ENCODE data around the gene AZI2.

Gene AZI2

DNA sequence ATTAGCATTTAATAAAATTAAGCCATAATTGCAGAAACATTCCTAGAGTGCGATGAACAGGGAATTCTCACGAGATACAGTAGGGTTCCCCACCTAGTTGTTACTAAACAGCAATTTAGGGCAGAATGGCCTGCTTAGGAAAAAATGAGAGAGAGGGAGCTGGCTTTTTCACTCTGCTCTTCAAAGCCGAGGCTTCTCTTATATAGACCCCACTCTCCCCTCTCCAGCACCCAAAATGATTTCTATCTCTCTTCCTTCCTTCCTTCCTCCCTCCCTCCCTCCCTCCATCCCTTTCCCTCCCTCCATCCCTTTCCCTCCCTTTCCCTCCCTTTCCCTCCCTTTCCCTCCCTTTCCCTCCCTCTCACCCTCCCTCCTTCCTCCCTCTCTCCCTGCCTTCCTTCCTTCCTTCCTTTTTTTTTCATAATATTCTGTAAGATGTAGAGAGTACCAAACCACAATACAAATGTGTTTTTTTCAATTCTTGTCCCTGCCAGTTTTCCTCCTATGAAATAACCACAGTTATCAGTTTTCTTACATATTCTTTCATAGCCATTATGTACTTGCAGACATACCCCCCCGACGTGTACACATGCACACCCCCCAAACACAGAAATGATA is 48.2 kb downstream of the AZI2 start:
- no peak for FAIRE-seq

DNA sequence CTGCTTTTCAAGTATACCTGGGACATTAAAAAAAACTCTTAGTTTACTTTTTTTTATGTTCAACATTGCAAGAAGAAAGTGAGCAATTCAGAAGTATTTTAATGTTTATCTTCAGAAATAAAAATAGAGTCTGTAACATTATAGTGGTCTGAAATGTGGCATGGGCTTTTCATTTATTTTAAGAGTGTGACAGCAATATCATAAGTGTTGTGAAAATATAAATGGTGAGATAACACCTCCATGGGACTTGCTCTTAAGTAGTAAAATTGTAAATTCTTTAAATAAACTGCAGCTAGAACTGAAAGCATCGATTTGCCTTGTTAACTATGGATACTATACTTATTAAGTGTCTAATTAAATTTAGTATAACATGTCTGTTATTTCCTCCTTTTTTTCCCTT is 48.9 kb downstream of the AZI2 start:
- peak; percentile 73 for FAIRE-seq

DNA sequence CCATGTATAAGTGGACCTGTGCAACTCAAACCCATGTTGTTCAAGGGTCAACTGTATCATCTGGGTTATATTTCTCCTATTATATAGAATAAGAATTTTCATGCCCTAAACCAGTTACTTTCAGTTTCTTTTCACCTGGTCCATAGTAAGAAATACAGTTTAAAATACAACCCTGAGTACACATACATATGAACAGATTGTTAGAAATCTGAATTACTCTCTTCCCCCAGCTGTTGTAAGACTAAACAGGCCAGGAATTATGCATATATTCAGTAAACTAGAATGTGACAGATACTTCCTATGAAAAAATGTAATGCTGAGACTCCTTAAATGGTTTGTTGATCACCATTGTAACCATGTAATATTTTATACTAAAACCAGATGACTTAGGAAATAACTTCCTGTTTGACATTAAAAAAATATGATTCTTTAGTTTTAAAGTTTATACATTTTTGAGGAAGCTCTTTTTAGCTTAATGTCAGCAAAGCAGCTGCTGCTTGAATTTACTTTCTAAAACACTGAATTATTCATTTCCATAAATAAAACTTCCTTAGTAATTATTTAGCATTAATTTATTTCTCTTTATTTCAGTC is 52.6 kb downstream of the AZI2 start:
- peak; percentile 27 for FAIRE-seq

DNA sequence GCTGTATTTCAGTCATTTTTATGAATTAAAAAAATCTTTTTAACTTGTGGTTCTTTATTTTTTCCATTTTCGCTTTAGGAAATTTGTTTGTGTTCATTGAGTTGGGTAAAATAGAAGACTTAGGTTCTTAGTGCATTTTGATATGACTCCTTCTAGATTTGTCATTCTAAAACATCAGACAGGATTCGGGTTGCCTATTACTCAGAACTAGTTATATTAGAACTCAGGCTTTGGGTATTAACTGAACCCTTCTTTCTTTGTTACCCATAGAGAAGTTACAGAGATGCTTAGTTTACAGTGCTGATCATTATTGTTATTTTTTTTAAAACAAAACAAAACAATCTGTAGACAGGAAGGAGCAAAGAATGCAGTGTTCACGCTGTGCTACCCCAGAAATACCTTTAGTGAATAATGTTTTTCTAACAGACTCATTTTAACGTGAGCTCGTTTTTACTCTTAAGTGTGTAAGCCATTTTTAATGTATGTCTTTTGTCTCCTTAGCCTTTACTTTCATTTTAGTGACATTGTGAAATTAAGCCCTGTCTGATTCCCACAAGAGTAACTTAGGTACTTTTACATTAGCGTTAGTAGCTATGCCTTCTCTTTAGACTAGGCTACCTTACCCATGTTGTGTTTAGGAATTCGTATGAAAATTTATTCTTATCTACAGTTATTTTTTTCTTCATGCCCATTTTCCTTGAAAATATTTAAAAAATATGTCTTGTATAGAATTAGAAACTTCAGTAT is 53.8 kb downstream of the AZI2 start:
- no peak for FAIRE-seq

DNA sequence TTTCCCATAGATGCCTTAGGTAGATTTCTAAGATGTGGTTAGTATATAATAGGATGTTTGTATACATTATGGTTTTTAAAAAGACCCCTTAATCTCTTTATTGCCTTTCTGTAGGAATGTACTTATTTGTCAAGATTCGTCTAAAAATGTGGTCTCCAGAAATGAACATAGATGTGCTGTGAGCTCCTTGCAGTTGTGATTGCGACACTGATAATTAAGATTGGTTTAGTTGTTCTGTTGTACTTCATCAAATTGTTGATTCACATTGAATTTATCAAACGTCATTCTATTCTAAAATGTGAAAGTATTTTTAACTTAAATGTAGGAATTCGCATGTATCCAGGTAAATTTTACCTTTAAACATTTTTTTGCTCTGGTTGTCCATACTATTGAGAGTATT is 56.0 kb downstream of the AZI2 start:
- FAIRE-seq = no peak

DNA sequence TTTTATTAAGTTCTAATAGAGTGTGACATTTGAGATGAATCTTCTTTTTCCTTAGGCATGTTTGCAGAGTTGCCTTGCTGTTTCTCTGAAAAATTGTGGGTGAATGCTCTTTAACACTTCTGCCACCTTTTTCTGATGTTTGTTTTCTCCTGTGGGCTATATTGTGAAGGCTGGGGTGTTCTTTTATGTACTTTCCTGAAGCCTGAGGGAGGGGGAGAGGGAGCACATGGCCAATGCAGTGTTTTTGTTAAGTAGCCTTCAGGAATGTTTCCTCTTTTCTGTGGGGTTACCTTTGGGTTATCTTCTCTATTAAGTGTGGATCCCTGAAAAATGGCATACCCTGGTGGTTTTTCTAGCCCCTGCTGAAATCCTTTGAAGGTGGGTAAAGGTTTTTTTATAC is 57.0 kb downstream of the AZI2 start:
- no peak for FAIRE-seq

DNA sequence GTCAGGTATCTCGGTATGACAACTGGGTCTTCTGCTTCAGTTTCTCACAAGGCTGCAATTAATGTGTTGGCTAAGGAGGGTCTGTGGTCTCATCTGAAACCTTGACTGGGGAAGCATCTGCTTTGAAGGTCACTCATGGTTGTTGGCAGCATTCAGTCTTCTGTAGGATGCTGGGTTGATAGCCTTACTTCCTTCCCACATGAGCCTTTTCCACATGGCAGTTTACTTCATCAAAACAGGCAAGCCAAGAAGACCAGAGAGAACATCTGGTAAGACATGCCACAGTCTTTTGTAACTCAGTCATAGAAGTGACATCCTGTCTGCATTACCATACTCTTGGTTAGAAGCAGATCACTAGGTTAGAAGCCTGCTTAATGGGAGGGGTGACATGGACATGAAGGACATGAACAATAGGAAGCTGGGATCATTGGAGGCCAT is 57.7 kb downstream of the AZI2 start:
- FAIRE-seq = no peak

DNA sequence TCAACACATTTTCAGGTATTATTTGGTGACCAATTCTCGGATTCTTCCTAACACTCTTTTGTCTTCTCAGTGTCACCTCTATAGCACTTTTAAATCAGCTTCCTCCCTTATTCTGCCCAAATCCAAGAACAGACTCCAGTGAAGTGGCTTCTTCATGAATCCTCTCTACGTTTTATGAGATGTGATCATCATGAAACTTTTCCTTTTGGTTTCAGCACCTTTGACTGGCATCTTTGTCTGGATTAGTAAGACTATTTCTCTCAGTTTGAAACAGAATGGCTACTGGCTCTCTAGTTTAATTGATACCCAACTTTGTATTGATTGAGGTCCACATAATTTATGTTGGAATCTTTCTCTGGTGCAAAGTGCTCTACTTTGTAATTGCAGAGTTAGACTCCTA is 61.6 kb downstream of the AZI2 start:
- FAIRE-seq = no peak

DNA sequence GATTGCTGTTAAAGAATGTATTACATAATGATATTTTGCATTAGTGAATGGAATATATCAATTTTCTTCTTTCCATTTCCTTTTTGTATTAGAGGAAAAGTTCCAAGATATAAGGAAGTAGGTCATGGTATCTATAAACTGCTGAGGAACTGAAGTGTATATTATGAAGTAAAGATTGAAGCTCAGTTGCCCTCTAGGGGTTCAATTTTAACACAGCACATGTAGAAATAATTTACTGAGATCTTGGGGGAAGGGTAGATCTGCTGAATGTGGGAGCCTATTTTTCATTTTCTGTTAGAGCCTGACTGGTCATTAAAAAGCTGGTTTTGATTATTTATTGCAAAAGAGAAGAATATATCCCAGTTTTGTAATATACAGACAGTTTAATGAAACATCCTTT is 62.0 kb downstream of the AZI2 start:
- peak; percentile 98 for FAIRE-seq

DNA sequence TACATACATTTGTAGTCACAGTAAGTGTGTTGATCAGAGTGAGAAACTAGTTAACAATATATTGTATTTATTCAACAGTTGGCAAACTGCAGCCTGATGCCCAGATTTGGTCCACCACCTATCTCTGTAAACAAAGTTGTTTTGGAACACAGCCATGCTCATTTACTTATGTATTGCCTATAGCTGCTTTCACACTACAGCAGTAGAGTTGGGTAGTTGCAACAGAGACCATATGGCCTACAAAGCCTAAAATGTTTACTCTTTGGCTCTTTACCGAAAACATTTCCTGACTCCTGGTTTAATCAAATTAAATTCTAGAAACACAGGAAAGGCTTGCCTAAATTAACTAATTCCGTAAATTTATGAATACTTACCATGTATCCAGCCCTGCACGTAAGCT is 67.8 kb downstream of the AZI2 start:
- no peak for FAIRE-seq

DNA sequence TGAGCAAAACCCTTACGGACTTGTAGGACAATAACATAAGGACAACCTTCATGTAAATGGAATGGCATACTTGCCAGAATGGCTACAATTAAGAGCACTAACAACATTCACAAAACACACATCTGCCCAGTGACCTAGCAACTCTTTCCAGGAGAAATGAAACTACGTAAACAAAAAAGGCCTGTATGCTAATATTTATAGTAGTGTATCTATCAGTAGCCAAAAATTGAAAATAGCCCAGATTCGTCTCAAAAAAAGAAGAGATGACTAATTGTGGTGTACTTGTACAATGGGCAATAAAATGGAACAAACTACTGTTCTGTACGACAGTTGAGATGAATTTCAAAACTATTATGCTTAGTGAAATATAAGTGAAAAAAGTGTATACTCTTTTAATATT is 68.9 kb downstream of the AZI2 start:
- peak; percentile 91 for FAIRE-seq

DNA sequence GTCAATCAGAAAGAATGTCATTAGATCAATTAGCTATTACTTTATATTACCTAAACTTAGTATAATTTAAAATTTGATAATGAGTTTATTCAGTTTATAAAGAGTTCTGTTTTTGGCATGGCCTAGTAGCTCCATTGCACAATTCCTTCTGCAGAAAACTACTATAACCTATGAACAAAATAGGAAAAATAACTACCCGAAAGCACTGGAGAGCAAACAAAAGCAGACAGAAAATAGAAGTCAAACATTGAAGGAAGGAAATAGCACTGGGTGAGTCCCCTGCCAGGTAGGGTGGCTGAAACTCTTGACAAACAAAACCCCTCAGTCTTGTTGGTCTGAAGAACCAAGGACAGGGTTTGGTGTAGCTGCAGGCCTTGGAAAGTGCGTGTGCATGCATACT is 69.7 kb downstream of the AZI2 start:
- no peak for FAIRE-seq

DNA sequence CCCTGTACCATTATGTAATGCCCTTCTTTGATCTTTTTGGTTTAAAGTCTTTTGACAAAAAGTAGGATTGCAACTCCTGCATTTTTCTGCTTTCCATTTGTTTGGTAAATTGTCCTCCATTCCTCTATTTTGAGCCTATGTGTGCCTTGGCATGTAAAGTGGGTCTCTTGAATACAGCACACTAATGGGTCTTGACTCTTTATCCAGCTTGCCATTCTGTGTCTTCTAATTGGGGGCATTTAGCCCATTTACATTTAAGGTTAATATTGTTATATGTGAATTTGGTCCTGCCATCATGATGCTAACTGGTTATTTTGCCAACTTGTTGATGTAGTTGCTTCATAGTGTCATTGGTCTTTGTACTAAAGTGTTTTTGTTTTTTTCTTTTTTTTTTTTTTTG is 74.8 kb downstream of the AZI2 start:
- no peak for FAIRE-seq
